ENCODE results near the gene PSMD7. TPM values are rescaled to one million over a fixed set of nuclear protein-coding genes. Genes with fewer than 3 reads are reported as not detected.

PSMD7 gene
- total and polyA plus RNA-seq, 5 donors, result 80.9 to 118 (median 106) TPM

Other genes starting within 250 kb of the PSMD7 start
- gene NPIPB15, start 79.5 kb downstream of the PSMD7 start, total RNA-seq, result 1 to 10 TPM in 3 of 4 donors, not detected in 1; 2.5 to 2.9 (median 2.6) TPM
- gene NPIPB15, start 79.5 kb downstream of the PSMD7 start, polyA plus RNA-seq, result 3.0 TPM
- gene CLEC18B, start 124.7 kb downstream of the PSMD7 start, total RNA-seq, result under 1 TPM in 2 of 4 donors, not detected in 2; 0.24 to 0.31 TPM
- 0.11 TPM for gene CLEC18B, start 124.7 kb downstream of the PSMD7 start, polyA plus RNA-seq